ENCODE results near the gene PTPN6. TPM values are rescaled to one million over a fixed set of nuclear protein-coding genes. Genes with fewer than 3 reads are reported as not detected.

PTPN6 gene
- total and polyA plus RNA-seq, 2 of the 8 experiments (the other 6 are each of a cell fraction or from before 2014, with no cell fraction given): 16.3 to 28.4 TPM

GRCh38 chr12:6921539-6921938 lies 29.6 kb upstream of the PTPN6 start (continued):
- TF ChIP-seq CTBP2 (IDR thresholded peaks at IDR 0.05; ENCODE audit: borderline replicate concordance, insufficient read depth, insufficient read length, low read length) (no peak), EGR1 (IDR thresholded peaks at IDR 0.05; ENCODE audit: borderline replicate concordance, low read depth, low read length) (no peak), JUND (IDR thresholded peaks at IDR 0.05; ENCODE audit: low read length) (no peak), ATF3 (IDR thresholded peaks at IDR 0.05; ENCODE audit: insufficient read depth, low read depth, low read length) (no peak), CTCF (IDR thresholded peaks at IDR 0.05; ENCODE audit: control extremely low read depth in 1 of 3, insufficient read depth in 1 of 3, low read depth in 1 of 3, low read length in 3 of 3) (no peak)
